C4-2B (cell line): Measurements from ENCODE around the gene NPAS3.

Experiments
- H3K27ac ChIP-seq: fragments of 450-650 bp; 2 replicates; pipeline ENCODE4 v1.5.1; 2017
- ZFX ChIP-seq: fragments of 450-650 bp; IDR thresholded peaks from 2 replicates; pipeline ENCODE4 v1.6.1; 2017
- TF ChIP-seq, protein P1 (sequence below): fragments of 450-650 bp; conservative IDR thresholded peaks from 2 replicates; pipeline ENCODE4 v1.5.1; 2017; ENCODE audit warnings: mild to moderate bottlenecking

NPAS3 gene

DNA sequence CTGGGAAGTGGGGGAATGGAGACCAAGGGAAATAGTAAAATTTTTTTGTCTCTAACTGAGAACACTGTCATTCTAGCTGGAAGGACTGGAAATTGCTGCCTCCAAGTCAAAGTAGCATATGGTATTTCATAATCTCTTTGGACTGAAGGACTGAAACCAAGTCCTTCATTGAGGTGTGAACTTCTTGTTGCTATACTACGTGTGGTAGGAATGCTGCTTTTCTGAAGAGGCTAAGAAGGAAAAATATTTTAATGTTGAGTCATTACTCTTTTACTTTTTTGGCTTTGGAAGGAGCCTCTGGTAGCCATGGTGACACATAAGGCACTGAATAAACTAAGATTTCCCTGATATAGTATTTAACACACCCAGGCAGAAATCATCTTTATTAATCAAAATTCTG is 465.4 kb downstream of the NPAS3 start:
- TF ChIP-seq ZFX: no peak
- TF ChIP-seq, protein P1, sequence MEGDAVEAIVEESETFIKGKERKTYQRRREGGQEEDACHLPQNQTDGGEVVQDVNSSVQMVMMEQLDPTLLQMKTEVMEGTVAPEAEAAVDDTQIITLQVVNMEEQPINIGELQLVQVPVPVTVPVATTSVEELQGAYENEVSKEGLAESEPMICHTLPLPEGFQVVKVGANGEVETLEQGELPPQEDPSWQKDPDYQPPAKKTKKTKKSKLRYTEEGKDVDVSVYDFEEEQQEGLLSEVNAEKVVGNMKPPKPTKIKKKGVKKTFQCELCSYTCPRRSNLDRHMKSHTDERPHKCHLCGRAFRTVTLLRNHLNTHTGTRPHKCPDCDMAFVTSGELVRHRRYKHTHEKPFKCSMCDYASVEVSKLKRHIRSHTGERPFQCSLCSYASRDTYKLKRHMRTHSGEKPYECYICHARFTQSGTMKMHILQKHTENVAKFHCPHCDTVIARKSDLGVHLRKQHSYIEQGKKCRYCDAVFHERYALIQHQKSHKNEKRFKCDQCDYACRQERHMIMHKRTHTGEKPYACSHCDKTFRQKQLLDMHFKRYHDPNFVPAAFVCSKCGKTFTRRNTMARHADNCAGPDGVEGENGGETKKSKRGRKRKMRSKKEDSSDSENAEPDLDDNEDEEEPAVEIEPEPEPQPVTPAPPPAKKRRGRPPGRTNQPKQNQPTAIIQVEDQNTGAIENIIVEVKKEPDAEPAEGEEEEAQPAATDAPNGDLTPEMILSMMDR: no peak
- no peak overlapping the region for H3K27ac ChIP-seq

DNA sequence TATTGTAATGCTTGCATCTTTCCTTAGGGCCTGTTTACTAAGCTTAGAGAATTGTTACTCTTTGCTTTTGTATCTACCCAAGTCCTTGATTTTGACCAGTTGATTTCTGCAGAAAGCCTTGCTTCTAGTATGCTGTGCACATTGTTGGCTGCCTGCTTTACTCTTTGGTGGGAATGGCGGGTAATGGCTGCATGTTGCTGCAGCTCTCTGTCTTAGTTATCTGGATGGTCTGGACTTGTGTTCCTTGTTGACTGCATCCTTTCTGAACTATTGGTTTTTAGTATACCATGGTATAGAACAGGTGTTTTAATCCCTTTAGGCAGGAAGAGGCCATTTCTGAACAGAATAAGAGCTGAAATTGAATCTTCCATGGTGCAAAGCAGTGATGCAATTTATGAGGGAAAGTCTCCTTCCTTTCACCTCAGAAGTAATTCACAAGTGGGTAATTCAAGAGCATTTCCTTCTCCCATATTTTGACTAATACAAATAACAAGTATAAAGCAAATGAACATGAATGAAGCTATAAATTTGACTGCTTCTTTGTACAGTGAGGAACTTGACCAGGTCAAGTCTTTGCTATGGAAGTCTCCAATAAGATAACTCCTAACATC is 466.4 kb downstream of the NPAS3 start:
- H3K27ac ChIP-seq: no peak overlapping the region
- TF ChIP-seq ZFX: no peak
- TF ChIP-seq, protein P1: no peak

DNA sequence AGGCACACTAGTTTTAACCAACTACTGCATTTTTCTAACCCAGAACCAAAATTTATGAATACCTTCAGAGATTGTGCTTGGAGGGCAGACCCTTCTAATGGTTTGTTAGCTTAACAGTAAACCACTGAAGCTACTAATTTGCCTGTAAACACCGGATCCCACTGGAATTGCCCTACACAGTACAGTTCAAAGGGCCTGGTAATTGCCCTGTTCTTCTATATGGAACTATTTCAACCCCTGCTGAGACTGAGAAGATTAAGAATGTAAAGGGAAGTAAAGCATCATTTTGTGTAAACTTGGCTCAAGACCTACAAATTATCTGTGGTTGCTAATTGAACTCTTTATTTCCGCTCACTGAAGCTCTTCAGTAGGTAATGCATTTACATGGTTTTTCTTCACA is 468.1 kb downstream of the NPAS3 start:
- no peak overlapping the region for H3K27ac ChIP-seq
- TF ChIP-seq, protein P1: no peak
- TF ChIP-seq ZFX: no peak

DNA sequence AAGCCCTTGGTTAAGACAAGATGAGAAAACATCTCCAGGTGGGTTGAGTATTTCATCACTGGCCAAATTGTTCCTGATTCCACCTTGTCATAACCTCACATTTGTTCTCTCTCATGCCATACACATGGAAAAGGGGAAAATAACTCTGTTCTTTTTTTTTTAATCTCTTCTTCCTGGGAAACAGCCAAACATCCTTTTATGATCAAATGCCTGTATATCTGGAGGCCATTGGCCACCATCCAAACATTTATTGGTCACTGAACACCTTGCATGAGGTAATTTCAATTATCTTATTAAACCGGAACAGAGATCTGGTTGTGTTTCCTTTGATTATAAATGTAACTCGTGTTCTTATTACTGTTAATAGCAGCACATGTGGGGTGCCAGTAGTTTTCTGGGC is 469.6 kb downstream of the NPAS3 start:
- H3K27ac ChIP-seq: no peak overlapping the region
- no peak for TF ChIP-seq ZFX
- TF ChIP-seq, protein P1: no peak

DNA sequence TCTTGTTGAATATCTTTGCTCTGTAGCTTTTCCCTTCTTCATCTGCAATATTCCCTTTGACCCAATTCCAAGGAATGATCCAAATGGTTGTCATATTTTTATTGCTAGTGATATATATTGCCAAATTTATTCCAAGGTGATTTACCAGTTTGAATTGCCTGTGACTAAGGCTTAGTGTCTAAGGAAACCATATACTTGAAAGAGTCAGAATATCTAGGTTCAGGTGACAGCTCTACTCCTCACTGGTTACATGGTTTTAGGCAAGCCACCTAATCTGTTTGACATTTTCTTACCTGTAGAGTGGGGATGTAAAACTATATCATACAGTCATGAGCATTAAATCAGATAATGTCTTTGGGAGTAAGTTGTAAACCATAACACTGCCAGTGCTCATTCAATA is 473.8 kb downstream of the NPAS3 start:
- H3K27ac ChIP-seq: no peak overlapping the region
- TF ChIP-seq ZFX: no peak
- TF ChIP-seq, protein P1: no peak

DNA sequence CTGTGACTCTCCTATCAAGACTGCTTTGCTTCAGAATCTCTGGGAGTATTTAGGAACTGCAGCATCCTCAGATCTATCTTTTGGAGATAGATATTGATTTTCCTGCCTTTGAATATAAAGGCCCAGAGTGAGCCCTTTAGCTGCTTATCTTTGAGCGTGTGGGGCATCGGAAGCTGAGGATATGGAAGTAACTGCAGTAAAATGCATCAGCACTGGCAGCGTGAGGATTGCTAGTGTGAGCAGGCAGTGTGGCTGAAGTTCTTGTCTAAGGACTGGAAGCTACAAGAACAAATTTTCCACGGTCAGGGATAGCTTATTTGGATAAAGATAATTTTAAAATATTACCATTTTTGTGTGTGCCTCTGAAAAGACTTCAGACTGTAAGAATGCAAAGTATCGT is 474.7 kb downstream of the NPAS3 start:
- H3K27ac ChIP-seq: no peak overlapping the region
- TF ChIP-seq, protein P1: no peak
- no peak for TF ChIP-seq ZFX

DNA sequence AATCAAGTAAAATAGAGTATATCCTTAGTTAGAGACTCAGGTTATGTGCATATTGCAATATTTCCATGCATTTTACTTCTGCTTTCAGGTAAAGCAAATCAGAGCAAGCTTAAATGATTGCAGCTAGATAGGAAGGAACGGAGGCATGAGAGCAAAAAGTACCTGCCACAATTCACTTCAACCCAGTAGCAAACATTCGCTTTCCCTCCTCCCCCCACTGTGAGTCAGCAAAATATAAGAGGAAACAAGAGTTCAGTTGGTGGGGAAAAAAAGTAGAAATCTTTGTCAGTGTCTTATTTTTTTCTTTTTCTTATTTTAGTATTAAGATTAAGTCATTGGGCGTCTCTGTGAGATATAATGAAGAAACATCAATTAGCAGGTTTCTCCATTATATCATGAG is 475.4 kb downstream of the NPAS3 start:
- no peak overlapping the region for H3K27ac ChIP-seq

More for the DNA sequence above, 475.4 kb downstream of the NPAS3 start:
- no peak for TF ChIP-seq ZFX
- TF ChIP-seq, protein P1: no peak
